HG03460 (cell line): ENCODE data around the gene STIL.
"Not testable (repeated sequence)": the region's sequence is repeated elsewhere in the genome, so short reads cannot be mapped to it uniquely, and the experiment has no call there.

Source experiments
- ATAC-seq: cut with Tn5 transposase; IDR thresholded peaks from one replicate; pipeline ENCODE4 v1.9.1; 2021; ENCODE audit not compliant: unreplicated experiment

Gene STIL

GRCh38 chr1:47223174-47223920, 90.6 kb downstream of the STIL start:
- ATAC-seq = no peak

GRCh38 chr1:47222476-47222875, 91.5 kb downstream of the STIL start:
- no peak for ATAC-seq

DNA sequence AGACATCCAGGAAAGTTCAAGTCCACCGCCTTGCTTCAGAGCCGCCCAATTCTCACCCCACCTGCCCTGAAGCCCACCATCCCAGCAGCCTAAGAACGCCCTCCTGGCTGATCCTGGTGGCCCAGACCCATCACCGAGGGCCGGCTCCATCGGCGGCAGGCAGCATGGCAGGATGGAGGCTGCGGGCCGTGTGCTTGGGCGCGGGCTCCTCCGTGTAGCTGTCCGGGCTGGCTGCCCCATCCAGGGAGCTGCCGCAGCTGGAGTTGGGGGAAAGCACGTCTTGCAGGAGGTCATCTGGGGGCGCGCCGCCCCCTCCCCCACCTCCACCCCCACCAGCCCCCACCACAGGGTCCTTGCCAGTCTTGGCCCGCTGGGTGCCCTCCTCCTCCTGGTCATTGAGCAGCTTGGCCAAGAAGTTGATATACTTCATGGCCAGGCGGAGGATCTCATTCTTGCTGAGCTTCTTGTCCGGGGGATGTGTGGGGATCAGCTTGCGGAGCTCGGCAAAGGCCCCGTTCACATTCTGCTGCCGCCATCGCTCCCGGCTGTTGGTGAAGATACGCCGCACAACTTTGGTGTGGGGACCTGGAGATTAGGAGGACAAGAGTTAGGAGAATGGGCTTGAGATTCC, 94.2 kb downstream of the STIL start:
- no peak for ATAC-seq

- no peak for ATAC-seq
These were observed 94.9 kb downstream of the STIL start for GRCh38 chr1:47219001-47219400.

DNA sequence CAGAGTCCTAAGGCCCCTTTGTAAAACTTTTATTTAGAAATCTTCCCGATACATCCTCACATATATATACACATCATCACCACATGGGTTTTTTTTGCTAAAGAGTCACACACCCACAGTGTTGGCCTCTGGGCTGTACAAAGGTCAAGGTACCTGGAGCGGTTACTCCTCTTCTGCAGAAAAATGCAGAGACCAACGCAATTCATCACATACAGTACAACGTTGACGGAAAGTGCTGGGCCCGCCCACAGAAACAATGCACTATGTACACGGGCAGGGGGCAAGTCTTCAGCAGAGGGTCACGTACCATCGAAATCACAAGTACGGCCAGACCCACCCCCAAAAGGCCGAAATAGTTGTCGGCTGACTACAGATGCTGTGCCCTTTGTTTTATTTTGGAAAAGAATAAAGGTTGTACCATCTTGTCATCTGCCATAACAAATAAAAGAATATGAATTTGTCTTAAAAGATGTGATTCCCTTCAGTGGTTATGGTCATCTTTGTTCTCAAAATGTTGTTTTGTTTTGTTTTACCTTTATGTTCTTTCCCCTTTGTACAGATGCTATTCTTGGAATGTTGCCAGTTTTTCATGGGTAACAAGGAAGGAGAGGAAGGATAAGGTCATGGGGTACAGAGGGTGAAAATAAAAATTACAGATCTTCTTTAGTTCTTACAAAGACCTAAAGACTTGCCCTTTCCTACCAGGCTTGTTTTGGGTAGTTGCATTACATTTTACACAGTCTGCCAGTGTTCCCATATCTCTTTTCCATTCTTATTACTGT, 97.5 kb downstream of the STIL start:
- no peak for ATAC-seq

DNA sequence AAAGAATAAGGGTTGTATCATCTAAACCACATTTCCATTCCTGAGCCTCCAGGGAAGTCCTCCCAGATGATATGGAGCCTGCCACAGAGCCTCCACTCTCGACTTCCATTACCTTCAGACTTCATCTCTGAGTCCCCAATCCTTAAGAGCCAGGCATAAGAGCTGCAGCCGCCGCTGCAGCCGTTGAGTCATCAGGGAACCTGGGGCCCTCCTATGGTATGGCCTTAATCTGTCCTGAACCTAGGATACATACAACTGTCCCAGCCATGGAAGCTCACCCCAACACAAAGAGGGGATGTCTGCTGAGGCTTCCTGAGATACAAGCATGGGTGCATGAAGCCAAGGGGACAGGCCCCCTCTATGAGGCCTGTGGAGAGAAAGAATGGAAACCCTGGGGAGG, 98.2 kb downstream of the STIL start:
- ATAC-seq = no peak

- no peak for ATAC-seq
These were observed 99.4 kb downstream of the STIL start for GRCh38 chr1:47214549-47214948.

GRCh38 chr1:47213230-47213963, 100.5 kb downstream of the STIL start:
- no peak for ATAC-seq

GRCh38 chr1:47212636-47213229, 101.2 kb downstream of the STIL start:
- ATAC-seq = no peak

DNA sequence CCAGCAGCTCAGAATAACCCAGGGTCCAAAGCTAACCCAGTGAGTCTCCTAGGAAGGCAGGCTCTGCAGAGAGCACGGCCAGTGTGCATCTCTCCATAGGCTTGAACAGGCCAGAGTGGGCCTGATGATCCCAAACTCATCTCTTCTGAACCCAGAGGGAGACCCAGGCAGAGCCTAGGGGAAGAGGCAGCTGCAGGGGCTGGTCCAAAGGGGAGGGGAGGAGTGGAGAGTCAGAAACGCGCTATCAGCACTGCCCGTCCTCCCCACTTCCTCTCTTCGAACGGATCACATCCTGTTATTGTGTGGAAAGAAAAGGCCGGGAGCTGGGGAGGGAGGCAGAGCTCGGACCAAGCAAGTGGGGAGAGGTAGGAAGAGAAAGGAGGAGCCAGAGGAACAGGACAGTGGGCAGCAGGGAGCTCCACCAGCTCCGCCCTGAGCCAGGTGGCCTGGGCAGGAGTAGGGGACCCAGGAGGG, 102.1 kb downstream of the STIL start:
- no peak for ATAC-seq

DNA sequence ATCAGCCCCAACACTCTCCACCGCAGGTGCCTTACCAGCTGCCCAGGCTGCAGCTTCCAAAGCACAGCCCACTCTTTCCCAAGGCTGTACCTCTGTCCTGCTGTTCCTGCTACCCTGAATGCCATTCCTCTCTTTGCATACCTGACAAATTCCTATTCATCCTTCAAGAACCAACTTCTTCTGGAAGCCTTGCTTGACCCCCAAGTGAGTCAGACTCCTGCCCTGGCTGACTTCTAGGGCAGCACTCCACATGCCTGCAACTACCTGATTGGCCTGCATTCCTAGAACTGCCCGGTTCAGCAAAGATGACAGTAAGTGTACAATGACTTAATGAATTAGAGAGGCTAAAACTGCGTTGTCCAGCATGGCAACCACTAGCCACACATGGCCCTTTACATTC, 103.3 kb downstream of the STIL start:
- no peak for ATAC-seq

- no peak for ATAC-seq
These were observed 104.1 kb downstream of the STIL start for GRCh38 chr1:47209725-47210325.

- ATAC-seq = no peak
These were observed 104.9 kb downstream of the STIL start for GRCh38 chr1:47209091-47209490.

GRCh38 chr1:47208374-47208850, 105.5 kb downstream of the STIL start:
- no peak for ATAC-seq

DNA sequence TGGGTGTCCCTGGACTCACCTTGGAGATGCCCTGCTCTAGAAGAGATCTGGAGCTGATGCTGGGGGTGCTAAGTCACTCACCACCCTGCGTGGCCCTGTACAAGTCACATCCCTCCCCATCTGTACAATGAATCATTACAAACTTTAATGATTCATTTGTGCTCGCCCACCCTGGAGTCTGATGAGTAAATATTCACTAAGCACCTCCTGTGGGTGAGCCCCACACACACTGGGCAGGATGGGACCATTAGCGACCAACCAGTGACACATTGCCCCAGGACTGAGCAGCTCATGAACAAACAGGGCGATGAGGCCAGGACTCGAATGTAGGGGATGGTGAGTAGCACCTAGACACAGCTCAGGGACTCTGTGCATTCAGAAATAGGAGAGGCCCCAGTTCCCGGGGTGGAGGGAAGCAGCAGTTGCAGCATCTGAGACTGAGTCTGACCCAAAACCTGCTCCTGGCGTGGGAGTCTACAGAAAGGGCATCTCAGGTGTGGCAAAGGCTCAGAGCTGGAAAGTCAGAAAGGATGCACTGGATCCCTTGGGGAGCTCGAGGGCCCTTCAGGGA, 106.1 kb downstream of the STIL start:
- no peak for ATAC-seq

GRCh38 chr1:47205918-47206317, 108.0 kb downstream of the STIL start:
- ATAC-seq = no peak

DNA sequence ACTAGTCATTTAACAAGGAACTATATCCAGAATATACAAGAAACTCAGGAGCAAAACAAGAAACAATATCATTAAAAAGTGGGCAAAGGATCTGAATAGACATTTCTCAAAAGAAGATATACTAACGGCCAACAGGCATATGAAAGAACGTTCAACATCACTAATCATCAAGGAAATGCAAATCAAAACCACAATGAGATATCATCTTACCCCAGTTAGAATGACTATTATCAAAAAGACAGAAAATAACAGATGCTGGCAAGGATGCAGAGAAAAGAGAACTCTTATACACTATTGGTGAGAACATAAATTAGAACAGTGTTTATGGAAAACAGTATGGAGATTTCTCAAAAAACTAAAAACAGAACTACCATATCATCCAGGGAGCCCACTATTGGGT, 110.4 kb downstream of the STIL start:
- not testable (repeated sequence) for ATAC-seq

DNA sequence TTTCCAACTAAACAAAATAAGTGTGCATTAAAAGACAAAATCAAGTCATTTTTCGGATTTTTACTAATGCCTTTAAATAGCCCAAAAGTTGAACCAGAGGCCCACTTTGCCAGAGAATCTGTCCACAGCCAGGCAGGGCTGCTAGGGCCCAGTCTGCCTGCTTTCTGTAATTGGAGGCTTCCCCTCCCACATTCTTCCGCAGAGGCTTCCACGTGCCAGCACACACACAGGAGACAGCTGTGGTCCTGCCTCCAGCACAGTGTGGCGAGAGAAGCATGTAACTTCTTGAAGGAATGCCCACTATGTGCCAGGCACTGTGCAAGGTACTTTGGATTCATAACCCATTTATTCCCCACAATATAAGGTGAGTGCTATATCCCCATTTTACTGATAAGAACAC, 112.8 kb downstream of the STIL start:
- no peak for ATAC-seq
